Measurements from ENCODE around the gene WDFY4.

DNA sequence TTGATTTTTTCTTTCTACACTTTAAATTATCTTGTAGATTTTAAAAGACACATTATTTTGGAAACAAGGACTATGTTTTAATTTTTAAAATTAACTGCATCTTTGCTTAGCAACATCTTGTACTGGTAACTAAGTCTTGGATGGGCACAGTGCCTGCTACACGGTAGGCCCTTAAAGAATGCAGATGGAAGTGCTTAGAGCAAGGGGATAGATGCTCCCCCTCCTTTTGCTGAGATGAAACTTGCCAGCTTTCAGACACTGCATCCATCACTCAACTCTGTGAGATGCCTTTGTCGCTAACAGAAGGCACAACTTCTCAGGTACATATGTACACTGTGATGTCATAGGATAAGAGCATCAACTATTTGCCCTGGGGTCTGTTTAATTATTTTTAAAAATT, 151.1 kb downstream of the WDFY4 start:
- TF ChIP-seq ZFP30 (CRISPR knock-in tag; IDR thresholded peaks at IDR 0.05) (no peak), TOX (CRISPR knock-in tag; IDR thresholded peaks at IDR 0.05; ENCODE audit: borderline replicate concordance) (no peak), ZFP3 (CRISPR knock-in tag; IDR thresholded peaks at IDR 0.05) (no peak), BACH2 (CRISPR knock-in tag; IDR thresholded peaks at IDR 0.05; ENCODE audit: borderline replicate concordance) (no peak), ARNTL (CRISPR knock-in tag; IDR thresholded peaks at IDR 0.05; ENCODE audit: borderline replicate concordance, low read depth) (no peak)
